GM12878 (cell line): ENCODE measurements around the gene KIAA1143. TPM values are rescaled to one million over a fixed set of nuclear protein-coding genes. Genes with fewer than 3 reads are reported as not detected.

Source experiments
- ATF7 ChIP-seq: fragments of 450-650 bp; IDR thresholded peaks from 2 replicates; pipeline ENCODE4 v1.6.1; 2016; ENCODE audit warnings: low read depth, mild to moderate bottlenecking
- CUX1 ChIP-seq: IDR thresholded peaks from 2 replicates; pipeline ENCODE4 v1.6.1; 2012; ENCODE audit warnings: improper control_type of control experiment, low read depth, low read length; ENCODE audit not compliant: insufficient replicate concordance
- EGR1 ChIP-seq, 2 experiments: IDR thresholded peaks; 1 replicate in 1 of 2; 2 replicates in 1 of 2; pipeline ENCODE4 v1.6.1; 2011 to 2012; ENCODE audit warnings: low read depth in 2 of 2, low read length in 2 of 2, borderline replicate concordance in 1 of 2, mild to moderate bottlenecking in 1 of 2, moderate library complexity in 1 of 2
- EZH2 ChIP-seq: IDR thresholded peaks from 2 replicates; pipeline ENCODE4 v1.6.1; 2012; ENCODE audit warnings: low read depth, mild to moderate bottlenecking, control low read depth, inconsistent platforms, low read length, borderline replicate concordance; ENCODE audit not compliant: control insufficient read depth
- HCFC1 ChIP-seq: fragments of 150-350 bp; IDR thresholded peaks from 2 replicates; pipeline ENCODE4 v1.6.1; 2014; ENCODE audit warnings: low read length
- IKZF1 ChIP-seq: fragments of 450-650 bp; conservative IDR thresholded peaks from 2 replicates; pipeline ENCODE4 v1.6.1; 2017; ENCODE audit warnings: antibody characterized with exemption, mild to moderate bottlenecking
- IRF4 ChIP-seq: IDR thresholded peaks from 2 replicates; pipeline ENCODE4 v1.6.1; 2011; ENCODE audit warnings: low read depth, low read length
- JUNB ChIP-seq: IDR thresholded peaks from 2 replicates; pipeline ENCODE4 v1.6.1; 2016; ENCODE audit warnings: antibody characterized with exemption, mild to moderate bottlenecking
- PBX3 ChIP-seq: IDR thresholded peaks from 2 replicates; pipeline ENCODE4 v1.6.1; 2011; ENCODE audit warnings: mild to moderate bottlenecking, low read depth, low read length, moderate library complexity; ENCODE audit not compliant: insufficient replicate concordance
- PML ChIP-seq: IDR thresholded peaks from 2 replicates; pipeline ENCODE4 v1.6.1; 2012; ENCODE audit warnings: low read length, inconsistent platforms
- RAD21 ChIP-seq: IDR thresholded peaks from 2 replicates; pipeline ENCODE4 v1.6.1; 2011; ENCODE audit warnings: mild to moderate bottlenecking, low read depth, low read length, moderate library complexity; ENCODE audit not compliant: insufficient read depth
- RB1 ChIP-seq: fragments of 450-650 bp; formaldehyde crosslinking; IDR thresholded peaks from 2 replicates; pipeline ENCODE4 v1.6.1; 2017; ENCODE audit warnings: mild to moderate bottlenecking, borderline replicate concordance
- RELA ChIP-seq: fragments of 450-650 bp; IDR thresholded peaks from 2 replicates; pipeline ENCODE4 v1.8.0; 2014; ENCODE audit warnings: borderline replicate concordance; ENCODE audit not compliant: partially characterized antibody
- SIX5 ChIP-seq: IDR thresholded peaks from 2 replicates; pipeline ENCODE4 v1.6.1; 2011; ENCODE audit warnings: mild to moderate bottlenecking, low read depth, low read length, moderate library complexity; ENCODE audit not compliant: severe bottlenecking
- SKIL ChIP-seq: fragments of 450-650 bp; IDR thresholded peaks from 2 replicates; pipeline ENCODE4 v1.6.1; 2017; ENCODE audit warnings: mild to moderate bottlenecking, low read depth, inconsistent platforms; ENCODE audit not compliant: poor library complexity, severe bottlenecking
- YY1 ChIP-seq: IDR thresholded peaks from 2 replicates; pipeline ENCODE4 v1.6.1; 2011; ENCODE audit warnings: low read depth, mild to moderate bottlenecking, low read length
- ZBTB4 ChIP-seq: fragments of 450-650 bp; formaldehyde crosslinking; IDR thresholded peaks from 2 replicates; pipeline ENCODE4 v1.4.0; 2022; ENCODE audit warnings: mild to moderate bottlenecking, moderate library complexity
- ZNF622 ChIP-seq: fragments of 450-650 bp; IDR thresholded peaks from 2 replicates; pipeline ENCODE4 v1.6.1; 2017; ENCODE audit warnings: mild to moderate bottlenecking, inconsistent platforms
- polyA plus RNA-seq, 11 experiments: library from polyadenylated mRNA; depleted of rRNA in 4 of 11; unstranded in 6 of 11; stranded (reverse) in 5 of 11; fragments of >200 nt; fragmentation: Nextera tagmentation in 4 of 11; fragmentation: Illumina TruSeq in 1 of 11; extraction: Ambion mirVana in 4 of 11; extraction: Trizol in 1 of 11; gene quantifications; 1 replicate in 1 of 11; 2 replicates in 10 of 11; pipeline versions ENCODE4 v1.2.1 to v1.2.3, GENCODE V29; 2011 to 2016; ENCODE audit warnings: inconsistent platforms in 2 of 11, missing spikeins in 2 of 11, low read depth in 1 of 11
- total RNA-seq, 4 experiments: library from RNA; depleted of rRNA in 3 of 4; stranded (reverse); fragments of >200 nt in 3 of 4; fragmentation: Illumina TruSeq in 1 of 4; extraction: Trizol in 1 of 4; gene quantifications; 2 replicates each; pipeline versions ENCODE4 v1.2.1 to v1.2.3, GENCODE V29; 2013 to 2021

The KIAA1143 gene
- total and polyA plus RNA-seq, 10 of the 15 experiments (the other 5 are each of a cell fraction or from before 2014, with no cell fraction given), result 11.4 to 37.6 (median 28.4) TPM

GRCh38 chr3:44761424-44762169, at the start of gene KIAA1143, which contains the start of gene KIF15 (continued):
- TF ChIP-seq CUX1, result no peak
- TF ChIP-seq PML, result peak; percentile 74; the same call in 1 of the 2 replicates
- no peak for TF ChIP-seq IRF4
- no peak for TF ChIP-seq ZNF622
- peak; percentile 99 for TF ChIP-seq YY1
- peak; percentile 91 for TF ChIP-seq HCFC1
- peak; percentile 60 to 84 for TF ChIP-seq EGR1 (IDR thresholded peaks at IDR 0.05; ENCODE audit: borderline replicate concordance in 1 of 2, low read depth in 2 of 2, low read length in 2 of 2)
- no peak for TF ChIP-seq ZBTB4 (CRISPR knock-in tag)
- TF ChIP-seq PBX3, result no peak
- peak; percentile 91; the same call in 1 of the 2 replicates for TF ChIP-seq RB1
- no peak for TF ChIP-seq JUNB
- TF ChIP-seq RELA, result peak; percentile 90
- peak; percentile 96 for TF ChIP-seq ATF7
- TF ChIP-seq SIX5, result peak; percentile 79
- no peak for TF ChIP-seq RAD21
- TF ChIP-seq IKZF1, result peak; percentile 90
- no peak for TF ChIP-seq SKIL
- TF ChIP-seq EZH2, result no peak
